HAP-1 (cell line): ENCODE measurements around the gene ICE1.

Source experiments
- DNase-seq, 2 experiments: peaks; one replicate each; pipeline ENCODE4 v3.0.0-alpha.2; 2016 to 2020; ENCODE audit warnings: low spot score in 2 of 2
- H3K27me3 ChIP-seq: fragments of 250-450 bp; sonication (Bioruptor Pico); 2 replicates; pipeline ENCODE4 v1.5.1; 2020; ENCODE audit warnings: low read depth, mild to moderate bottlenecking, moderate library complexity
- H3K36me3 ChIP-seq: fragments of 250-450 bp; sonication (Bioruptor Pico); replicated peaks from 2 replicates; pipeline ENCODE4 v1.5.1; 2020; ENCODE audit warnings: mild to moderate bottlenecking
- H3K4me1 ChIP-seq: fragments of 250-450 bp; sonication (Bioruptor Pico); 2 replicates; pipeline ENCODE4 v1.5.1; 2020; ENCODE audit warnings: mild to moderate bottlenecking
- H3K4me3 ChIP-seq: fragments of 250-450 bp; sonication (Bioruptor Pico); 2 replicates; pipeline ENCODE4 v1.5.1; 2020; ENCODE audit warnings: mild to moderate bottlenecking, moderate library complexity
- H3K9me3 ChIP-seq: fragments of 250-450 bp; sonication (Bioruptor Pico); 2 replicates; pipeline ENCODE4 v1.5.1; 2020; ENCODE audit warnings: mild to moderate bottlenecking, moderate library complexity
- in situ Hi-C: fragments of 300-500 bp; cut with MboI; formaldehyde crosslinking; loops from 3 replicates; pipeline ENCODE4 v1.14.3; 2020; ENCODE audit warnings: low sequenced_read_pairs, inconsistent platforms, mixed read lengths

Gene ICE1

DNA sequence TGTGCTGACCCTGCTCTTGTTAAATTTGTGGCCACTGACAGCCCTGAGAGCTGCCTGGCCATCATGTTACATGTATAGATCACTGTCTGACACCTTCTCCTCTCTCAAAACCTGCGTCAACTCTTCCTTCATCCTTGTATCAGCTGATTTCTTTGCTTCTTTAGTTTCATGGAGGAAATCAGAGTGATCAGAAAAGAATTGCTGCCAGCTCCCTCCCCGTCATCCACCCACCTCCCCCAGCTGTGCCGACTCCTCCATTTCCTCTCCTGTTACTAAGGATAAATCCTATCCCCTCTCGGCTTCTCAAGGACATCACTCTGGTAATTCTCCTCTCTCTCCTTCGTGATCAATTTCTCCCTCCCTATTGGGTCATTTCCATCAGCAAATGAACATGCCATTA, 108.9 kb downstream of the ICE1 start:
- H3K36me3 ChIP-seq, result no peaks in the 10 kb centered on the region
- no peak for DNase-seq
- no peaks in the 10 kb centered on the region for H3K9me3 ChIP-seq
- H3K27me3 ChIP-seq, result no peaks in the 10 kb centered on the region
- no peaks in the 10 kb centered on the region for H3K4me1 ChIP-seq
- in situ Hi-C loops, result no loop called here
- H3K4me3 ChIP-seq, result no peak overlapping the region

DNA sequence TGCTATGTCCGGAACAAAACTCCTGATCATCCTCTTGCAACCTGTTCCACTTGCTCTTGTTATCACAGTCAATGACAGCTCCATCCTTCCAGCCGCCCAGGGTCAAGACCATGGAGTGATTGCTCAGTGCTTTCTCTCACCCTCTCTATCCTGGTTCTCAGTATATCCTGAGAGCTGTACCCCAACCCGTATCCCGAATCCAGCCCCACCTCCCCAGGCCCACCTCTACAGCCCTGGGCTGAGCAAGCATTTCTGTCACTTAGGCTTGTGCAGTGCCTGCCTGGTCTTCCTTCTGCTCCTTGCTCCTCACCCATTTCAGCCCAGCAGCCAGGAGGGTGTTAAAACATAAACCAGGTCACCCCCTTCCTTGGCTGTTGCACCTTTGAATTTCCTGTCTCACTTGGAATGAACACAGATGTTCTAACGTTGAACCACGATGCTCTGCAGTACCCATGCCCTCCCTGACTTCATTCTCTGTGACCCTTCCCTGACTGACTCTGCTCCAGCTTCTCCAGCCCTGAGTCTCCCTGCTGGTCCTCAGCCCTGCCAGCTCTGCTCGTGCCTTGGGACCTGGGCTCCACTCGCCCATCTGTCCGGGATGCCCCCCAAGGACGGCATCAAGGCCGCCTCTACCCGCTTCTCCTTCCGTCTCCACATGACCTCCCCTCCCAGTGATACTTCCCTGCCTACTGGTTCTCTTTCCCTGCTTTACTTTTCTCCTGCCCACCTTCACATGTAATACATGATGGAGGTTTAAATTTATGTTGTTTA, 110.0 kb downstream of the ICE1 start:
- in situ Hi-C loops, result no loop called here
- no peaks in the 10 kb centered on the region for H3K36me3 ChIP-seq
- H3K9me3 ChIP-seq, result no peaks in the 10 kb centered on the region
- no peak for DNase-seq
- H3K4me1 ChIP-seq, result no peaks in the 10 kb centered on the region
- H3K27me3 ChIP-seq, result no peaks in the 10 kb centered on the region
- no peak overlapping the region for H3K4me3 ChIP-seq

DNA sequence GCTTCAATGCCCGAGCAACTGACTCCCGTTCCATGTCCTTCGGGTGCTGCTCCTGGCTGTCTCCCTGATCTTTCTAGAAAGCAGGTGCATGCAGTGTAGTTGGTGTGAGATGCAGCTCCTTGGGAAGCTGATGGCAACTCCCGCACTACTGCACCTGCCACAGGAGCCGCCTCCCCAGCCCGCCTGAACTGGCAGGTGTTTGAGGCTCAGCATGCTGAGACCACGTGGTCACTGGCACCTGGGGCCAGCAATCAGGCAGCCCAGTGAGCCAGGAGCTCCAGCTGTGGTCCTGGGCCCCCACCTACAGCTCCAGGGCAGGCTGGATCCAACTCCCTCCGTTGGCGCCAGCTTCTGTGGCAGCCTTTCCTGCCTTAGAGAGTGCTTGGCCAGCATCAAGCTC, 111.5 kb downstream of the ICE1 start:
- in situ Hi-C loops, result no loop called here
- DNase-seq, result no peak
- H3K4me3 ChIP-seq, result no peak overlapping the region

DNA sequence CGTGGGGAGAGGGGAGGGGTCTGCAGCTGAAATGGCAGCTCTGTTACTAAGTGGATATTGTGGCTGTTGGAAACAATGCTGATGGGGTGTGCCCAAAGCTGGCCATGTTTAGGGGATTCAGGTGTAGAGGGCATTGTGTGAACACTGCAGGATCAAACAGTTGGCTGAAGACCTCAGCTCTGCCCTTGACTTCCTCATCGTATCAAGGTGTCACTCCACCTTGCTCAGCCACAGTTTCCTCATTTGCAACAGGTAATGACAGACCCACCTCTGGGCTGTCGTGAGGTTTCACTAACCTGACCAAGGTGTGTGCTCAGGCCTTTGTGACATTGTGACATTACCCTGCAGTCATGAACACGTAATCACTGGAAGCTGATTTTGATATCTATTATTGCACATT, 111.9 kb downstream of the ICE1 start:
- no peak for DNase-seq
- in situ Hi-C loops, result no loop called here

More for the DNA sequence above, 111.5 kb downstream of the ICE1 start:
- Histone ChIP-seq H3K4me1 (no peaks in the 10 kb centered on the region), H3K9me3 (no peaks in the 10 kb centered on the region), H3K27me3 (no peaks in the 10 kb centered on the region), H3K36me3 (no peaks in the 10 kb centered on the region)

DNA sequence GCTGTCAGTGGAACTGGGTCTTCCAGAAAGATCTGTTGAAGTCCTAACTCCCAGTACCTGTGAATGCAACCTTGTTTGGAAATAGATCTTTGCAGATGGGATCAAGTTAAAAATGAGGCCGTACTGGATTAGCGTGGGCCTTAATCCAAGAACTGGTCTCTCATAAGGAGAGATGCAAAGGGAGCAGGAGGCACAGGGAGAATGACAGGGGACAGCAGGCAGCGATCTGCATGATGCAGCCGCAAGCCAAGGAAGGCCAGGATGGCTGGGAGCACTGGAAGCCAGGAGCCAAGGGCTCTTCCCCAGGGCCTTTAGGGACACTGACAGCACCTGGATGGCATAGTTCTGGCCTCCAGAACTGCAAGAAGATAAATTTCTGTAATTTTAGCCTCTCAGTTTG, 114.4 kb downstream of the ICE1 start:
- Histone ChIP-seq H3K9me3 (no peaks in the 10 kb centered on the region), H3K27me3 (no peaks in the 10 kb centered on the region), H3K4me1 (no peaks in the 10 kb centered on the region), H3K4me3 (no peak overlapping the region), H3K36me3 (no peaks in the 10 kb centered on the region)
- no peak for DNase-seq
- in situ Hi-C loops, result no loop called here

More for the DNA sequence above, 111.9 kb downstream of the ICE1 start:
- Histone ChIP-seq H3K9me3 (no peaks in the 10 kb centered on the region), H3K4me1 (no peaks in the 10 kb centered on the region), H3K27me3 (no peaks in the 10 kb centered on the region), H3K36me3 (no peaks in the 10 kb centered on the region), H3K4me3 (no peak overlapping the region)

DNA sequence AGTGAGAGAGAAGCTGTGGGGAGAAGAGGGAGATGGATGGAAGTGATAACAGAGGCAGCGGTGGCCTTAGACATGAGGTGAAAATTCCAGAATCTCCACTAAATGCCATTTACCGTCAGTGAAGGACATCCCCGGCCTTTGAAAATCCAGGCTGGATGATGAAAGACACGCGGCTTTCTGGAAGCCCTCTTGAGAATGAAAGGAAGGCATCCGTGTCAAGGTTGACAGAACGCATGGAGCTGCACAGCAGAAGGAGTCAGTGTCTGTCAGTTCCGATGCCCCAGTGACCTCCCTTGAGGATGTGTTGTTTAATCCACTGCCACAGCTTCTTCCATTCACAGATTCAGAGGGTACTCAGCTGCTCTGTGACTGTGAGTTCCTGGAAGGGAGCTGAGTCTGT, 114.9 kb downstream of the ICE1 start:
- H3K27me3 ChIP-seq, result no peaks in the 10 kb centered on the region
- no peaks in the 10 kb centered on the region for H3K4me1 ChIP-seq
- no peak for DNase-seq
- H3K9me3 ChIP-seq, result no peaks in the 10 kb centered on the region
- in situ Hi-C loops, result no loop called here
- no peak overlapping the region for H3K4me3 ChIP-seq
- no peaks in the 10 kb centered on the region for H3K36me3 ChIP-seq

DNA sequence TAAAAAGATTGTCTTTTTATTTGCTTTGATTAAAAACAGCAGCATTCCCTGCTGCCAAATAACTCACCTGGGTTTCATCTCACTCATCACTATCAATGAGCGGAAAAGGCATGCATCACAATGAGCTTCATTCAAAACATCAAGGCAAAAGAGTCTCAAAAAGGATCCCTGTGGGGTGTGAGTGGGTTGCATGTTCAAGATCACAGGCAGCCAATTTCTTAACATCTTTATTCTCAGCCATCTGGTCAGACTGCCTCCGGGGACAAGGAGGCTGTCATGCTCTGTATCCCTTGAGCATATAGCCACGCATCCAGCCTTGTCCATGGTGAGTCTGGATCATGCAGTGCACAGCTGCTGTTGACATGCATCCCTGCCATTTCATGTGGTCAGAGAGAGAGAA, 117.1 kb downstream of the ICE1 start:
- Histone ChIP-seq H3K4me3 (no peak overlapping the region), H3K9me3 (no peaks in the 10 kb centered on the region), H3K27me3 (no peaks in the 10 kb centered on the region), H3K36me3 (no peaks in the 10 kb centered on the region), H3K4me1 (no peaks in the 10 kb centered on the region)
- in situ Hi-C loops, result no loop called here
- DNase-seq, result no peak
